T-helper 1 cell treated with Interleukin-12 subunit alpha and Interleukin-12 subunit beta and Interleukin-4 antibody, amounts not matched to agents 30 μg/mL and 1 μg/mL, for 36 hours (primary cell): Measurements from ENCODE around the gene SARS1.
"Not testable (repeated sequence)": the region's sequence is repeated elsewhere in the genome, so short reads cannot be mapped to it uniquely, and the experiment has no call there.

Experiments
- H3K27ac Mint-ChIP-seq: one replicate; pipeline ENCODE4 v1.8.0; 2021; ENCODE audit warnings: mild to moderate bottlenecking, mixed read lengths
- H3K27me3 Mint-ChIP-seq: one replicate; pipeline ENCODE4 v1.8.0; 2021; ENCODE audit warnings: low read depth, mixed read lengths
- H3K36me3 Mint-ChIP-seq: one replicate; pipeline ENCODE4 v1.8.0; 2021; ENCODE audit warnings: low read depth, mixed read lengths
- H3K4me1 Mint-ChIP-seq: one replicate; pipeline ENCODE4 v1.8.0; 2021; ENCODE audit warnings: low read depth, mixed read lengths
- H3K4me3 Mint-ChIP-seq: one replicate; pipeline ENCODE4 v1.8.0; 2021; ENCODE audit warnings: mild to moderate bottlenecking, moderate library complexity, mixed read lengths
- H3K9me3 Mint-ChIP-seq: one replicate; pipeline ENCODE4 v1.8.0; 2021; ENCODE audit warnings: mixed read lengths

Gene SARS1

DNA sequence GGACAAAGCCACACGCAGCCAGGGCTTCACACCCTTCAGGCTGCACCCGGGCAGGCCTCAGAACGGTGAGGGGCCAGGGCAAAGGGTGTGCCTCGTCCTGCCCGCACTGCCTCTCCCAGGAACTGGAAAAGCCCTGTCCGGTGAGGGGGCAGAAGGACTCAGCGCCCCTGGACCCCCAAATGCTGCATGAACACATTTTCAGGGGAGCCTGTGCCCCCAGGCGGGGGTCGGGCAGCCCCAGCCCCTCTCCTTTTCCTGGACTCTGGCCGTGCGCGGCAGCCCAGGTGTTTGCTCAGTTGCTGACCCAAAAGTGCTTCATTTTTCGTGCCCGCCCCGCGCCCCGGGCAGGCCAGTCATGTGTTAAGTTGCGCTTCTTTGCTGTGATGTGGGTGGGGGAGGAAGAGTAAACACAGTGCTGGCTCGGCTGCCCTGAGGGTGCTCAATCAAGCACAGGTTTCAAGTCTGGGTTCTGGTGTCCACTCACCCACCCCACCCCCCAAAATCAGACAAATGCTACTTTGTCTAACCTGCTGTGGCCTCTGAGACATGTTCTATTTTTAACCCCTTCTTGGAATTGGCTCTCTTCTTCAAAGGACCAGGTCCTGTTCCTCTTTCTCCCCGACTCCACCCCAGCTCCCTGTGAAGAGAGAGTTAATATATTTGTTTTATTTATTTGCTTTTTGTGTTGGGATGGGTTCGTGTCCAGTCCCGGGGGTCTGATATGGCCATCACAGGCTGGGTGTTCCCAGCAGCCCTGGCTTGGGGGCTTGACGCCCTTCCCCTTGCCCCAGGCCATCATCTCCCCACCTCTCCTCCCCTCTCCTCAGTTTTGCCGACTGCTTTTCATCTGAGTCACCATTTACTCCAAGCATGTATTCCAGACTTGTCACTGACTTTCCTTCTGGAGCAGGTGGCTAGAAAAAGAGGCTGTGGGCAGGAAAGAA is 61.1 kb downstream of the SARS1 start:
- Mint-ChIP-seq H3K4me1 (peaks cover 4% of the 10 kb centered on the region), H3K27me3 (no peaks in the 10 kb centered on the region), H3K27ac (no peak overlapping the region), H3K36me3 (peaks cover 1% of the 10 kb centered on the region), H3K4me3 (no peak overlapping the region), H3K9me3 (no peaks in the 10 kb centered on the region)

DNA sequence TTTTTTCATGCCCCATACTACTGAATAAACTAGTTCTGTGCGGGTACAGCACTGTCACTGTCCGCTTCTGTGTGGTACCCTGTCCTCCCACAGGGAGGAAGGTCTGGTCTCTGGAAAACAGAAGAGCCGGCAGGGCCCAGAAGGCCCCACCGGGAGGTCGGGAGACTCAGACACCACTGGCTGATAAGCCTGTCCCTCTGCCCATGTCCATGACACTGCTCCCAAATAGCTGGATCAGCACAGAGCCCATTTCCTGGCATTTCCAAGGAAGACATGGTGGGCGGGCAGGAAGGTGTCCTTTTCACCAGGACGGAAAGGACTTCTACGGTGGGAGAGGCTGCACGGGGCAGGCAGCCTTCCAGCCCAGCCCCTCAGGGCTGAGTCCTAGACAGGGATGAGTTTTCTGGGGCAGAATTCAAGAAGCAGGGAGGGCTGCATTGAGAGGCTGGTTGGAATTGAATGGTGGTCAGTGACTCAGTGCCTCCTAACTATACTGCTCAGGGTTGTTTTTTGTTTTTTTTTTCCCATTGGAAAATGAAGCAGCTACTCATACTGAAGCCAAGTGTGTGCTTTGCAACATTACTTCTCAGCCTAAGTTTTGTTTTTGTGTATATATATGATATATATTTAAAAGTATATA is 62.1 kb downstream of the SARS1 start:
- H3K4me3 Mint-ChIP-seq, result no peak overlapping the region

DNA sequence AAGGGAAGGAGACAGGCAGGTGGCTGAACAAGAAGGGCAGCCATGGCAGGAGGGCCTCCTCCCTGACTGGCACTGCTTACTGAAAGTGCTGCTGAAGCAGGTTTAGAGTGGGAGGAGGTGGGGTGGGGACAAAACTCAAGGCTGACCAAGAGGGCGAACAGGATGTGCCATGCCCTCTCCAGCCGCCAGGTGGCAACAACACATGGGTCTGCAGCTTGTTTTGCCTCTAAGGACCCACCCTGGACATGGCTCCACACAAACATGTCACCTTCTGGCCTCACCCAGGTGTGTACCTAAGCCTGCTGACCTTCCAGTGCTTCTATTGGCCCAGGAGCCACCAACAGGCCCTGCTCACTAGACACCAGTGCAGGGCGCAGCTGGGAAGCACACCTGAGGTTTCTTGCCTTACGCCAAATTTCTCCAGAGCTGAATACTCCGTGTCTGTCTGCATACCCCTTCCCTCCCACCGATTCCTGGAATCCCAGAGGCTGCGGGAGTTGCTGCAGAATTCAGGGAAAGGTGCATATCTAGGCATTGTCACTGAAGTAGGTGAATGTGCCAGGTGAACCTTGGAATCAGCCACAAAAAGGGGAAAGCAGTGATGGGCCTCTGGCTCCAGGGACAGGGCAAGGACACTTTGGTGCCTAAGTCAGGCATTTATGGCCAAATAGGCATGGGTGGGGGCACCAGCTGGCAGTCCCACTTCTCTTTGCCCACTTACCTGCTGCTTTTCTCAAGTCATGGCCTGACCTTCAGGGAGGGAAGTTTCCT is 63.9 kb downstream of the SARS1 start:
- Mint-ChIP-seq H3K27ac (peak overlapping the region; percentile 63), H3K27me3 (no peaks in the 10 kb centered on the region), H3K9me3 (no peaks in the 10 kb centered on the region), H3K36me3 (peaks cover 6% of the 10 kb centered on the region), H3K4me3 (no peak overlapping the region), H3K4me1 (peaks cover 15% of the 10 kb centered on the region)

More for the DNA sequence above, 62.1 kb downstream of the SARS1 start:
- H3K36me3 Mint-ChIP-seq, result peaks cover 3% of the 10 kb centered on the region
- H3K9me3 Mint-ChIP-seq, result no peaks in the 10 kb centered on the region
- H3K27me3 Mint-ChIP-seq, result no peaks in the 10 kb centered on the region
- no peak overlapping the region for H3K27ac Mint-ChIP-seq
- peaks cover 4% of the 10 kb centered on the region for H3K4me1 Mint-ChIP-seq

- peaks cover 7% of the 10 kb centered on the region for H3K36me3 Mint-ChIP-seq
- no peak overlapping the region for H3K27ac Mint-ChIP-seq
- no peak overlapping the region for H3K4me3 Mint-ChIP-seq
- peaks cover 23% of the 10 kb centered on the region for H3K4me1 Mint-ChIP-seq
- H3K27me3 Mint-ChIP-seq, result no peaks in the 10 kb centered on the region
- no peaks in the 10 kb centered on the region for H3K9me3 Mint-ChIP-seq
Measured at GRCh38 chr1:109279615-109280278, 66.0 kb downstream of the SARS1 start.

- Mint-ChIP-seq H3K27ac (no peak overlapping the region), H3K4me1 (peaks cover 23% of the 10 kb centered on the region), H3K9me3 (no peaks in the 10 kb centered on the region), H3K27me3 (no peaks in the 10 kb centered on the region), H3K36me3 (peaks cover 7% of the 10 kb centered on the region), H3K4me3 (no peak overlapping the region)
Measured at GRCh38 chr1:109280862-109281261, 67.1 kb downstream of the SARS1 start.

DNA sequence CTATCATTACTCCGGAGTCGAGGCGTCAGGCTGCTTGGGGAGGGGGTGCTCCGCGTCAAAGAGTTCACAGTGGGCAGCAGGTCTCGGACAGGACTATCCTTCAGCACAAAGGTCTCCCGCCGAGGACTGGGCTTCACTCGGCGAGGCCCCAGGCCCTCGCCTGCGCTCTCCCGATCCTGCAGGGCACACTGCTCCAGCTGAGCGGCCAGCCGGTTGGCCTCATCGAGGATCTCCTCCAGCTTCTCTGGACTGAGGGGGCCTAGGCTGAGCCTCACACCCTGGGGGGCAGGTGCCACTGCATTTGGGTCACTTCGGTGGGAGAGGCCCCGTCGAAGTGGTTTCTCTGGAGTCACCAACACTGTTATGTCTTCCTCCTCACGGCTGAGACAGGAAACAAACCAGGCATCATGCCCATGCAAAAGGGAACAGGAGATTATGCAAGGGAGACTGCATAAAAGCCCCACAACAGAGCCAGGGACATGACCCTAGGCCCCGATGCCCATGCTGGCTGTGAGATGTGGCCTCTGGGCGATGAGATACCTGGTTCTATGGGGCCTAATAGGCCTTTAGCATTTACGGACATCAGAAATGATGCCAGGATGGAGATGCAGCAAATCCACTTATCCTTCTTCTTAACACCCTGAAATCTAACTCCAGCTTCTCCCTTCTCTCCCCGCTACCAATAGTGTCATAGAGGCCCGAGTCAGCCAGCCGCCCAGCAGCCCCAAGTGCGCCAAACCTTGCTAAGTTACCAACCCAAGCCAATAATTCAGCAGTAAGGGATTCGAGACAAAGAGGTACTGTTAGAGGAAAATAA is 68.2 kb downstream of the SARS1 start:
- peaks cover 7% of the 10 kb centered on the region for H3K36me3 Mint-ChIP-seq
- H3K4me3 Mint-ChIP-seq, result peak overlapping the region; percentile 100
- H3K9me3 Mint-ChIP-seq, result no peaks in the 10 kb centered on the region
- peaks cover 23% of the 10 kb centered on the region for H3K4me1 Mint-ChIP-seq
- no peaks in the 10 kb centered on the region for H3K27me3 Mint-ChIP-seq
- peak overlapping the region; percentile 18 for H3K27ac Mint-ChIP-seq

DNA sequence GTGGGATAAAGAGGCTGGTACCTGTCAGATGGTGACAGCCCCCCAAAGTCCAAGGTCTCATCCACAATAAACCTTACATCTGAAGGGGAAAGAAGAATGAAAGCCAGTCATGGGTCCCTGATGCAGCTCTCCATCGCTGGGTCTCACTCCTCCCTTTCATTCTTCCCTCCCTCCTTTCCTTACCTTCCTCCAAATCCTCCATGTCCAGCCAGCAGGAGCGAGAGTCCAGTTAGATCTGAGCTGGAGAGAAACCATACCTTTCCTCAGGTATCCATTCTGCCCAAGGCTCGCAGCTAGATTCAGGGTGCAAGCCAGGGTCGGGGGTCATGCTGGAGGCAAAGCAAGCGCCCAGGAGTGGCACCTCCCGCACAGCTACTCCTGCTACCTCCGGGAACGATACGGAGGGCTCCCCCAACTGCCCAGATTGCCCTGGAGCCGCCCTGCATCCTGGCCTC is 68.8 kb downstream of the SARS1 start:
- peak overlapping the region; percentile 18 for H3K27ac Mint-ChIP-seq
- H3K4me1 Mint-ChIP-seq, result peaks cover 19% of the 10 kb centered on the region
- H3K36me3 Mint-ChIP-seq, result peaks cover 7% of the 10 kb centered on the region
- no peaks in the 10 kb centered on the region for H3K27me3 Mint-ChIP-seq
- no peaks in the 10 kb centered on the region for H3K9me3 Mint-ChIP-seq
- peak overlapping the region; percentile 100 for H3K4me3 Mint-ChIP-seq

DNA sequence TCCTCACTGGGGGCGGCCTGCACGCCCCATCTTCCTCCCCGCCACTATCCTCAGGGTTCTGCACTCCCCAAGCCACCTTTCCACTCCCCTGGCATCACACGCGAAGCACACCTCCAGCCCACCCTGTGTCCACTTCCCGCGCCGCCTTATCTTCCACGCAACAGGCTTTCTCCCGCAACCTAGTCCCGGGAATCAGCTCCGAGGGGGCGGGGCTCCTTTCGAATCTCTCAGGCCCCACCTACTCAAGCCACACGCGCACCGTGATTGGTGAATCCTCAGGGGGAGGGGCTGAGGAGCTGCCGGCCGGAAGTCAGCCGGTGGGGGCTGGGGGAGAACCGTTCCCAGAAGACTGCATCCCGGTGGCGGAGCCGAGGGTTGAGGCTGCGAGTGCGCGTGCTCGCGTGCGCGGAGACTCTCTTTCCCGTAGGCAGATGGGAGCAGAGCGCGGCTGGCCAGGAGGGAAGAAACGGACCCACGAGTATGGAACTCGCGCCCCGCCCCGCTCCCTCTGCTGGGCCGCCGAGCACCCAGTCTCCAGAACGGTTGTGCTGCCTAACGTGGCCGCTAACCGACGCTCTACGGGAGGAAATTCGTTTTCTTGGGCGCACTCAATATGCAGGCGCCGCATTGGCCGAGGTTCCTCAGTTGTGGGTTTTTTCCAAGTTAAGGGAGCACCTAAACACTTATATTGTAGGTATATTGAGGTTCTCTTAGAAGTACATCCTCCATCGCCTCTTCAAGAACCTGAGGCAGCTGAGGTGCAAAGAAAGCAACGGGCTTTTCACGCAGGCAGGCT is 69.4 kb downstream of the SARS1 start, which contains the start of gene PSRC1:
PSRC1 (minus strand) TSS at position 194 of the 796 bp plus-strand sequence.
- Mint-ChIP-seq H3K4me3 (peak within 1 kb of the TSS; percentile 100), H3K27ac (peak within 1 kb of the TSS; percentile 89), H3K27me3 (no peaks in the 10 kb centered on the region), H3K4me1 (peaks cover 19% of the 10 kb centered on the region), H3K9me3 (no peaks in the 10 kb centered on the region), H3K36me3 (peaks cover 7% of the 10 kb centered on the region)

- Mint-ChIP-seq H3K27me3 (peaks cover 6% of the 10 kb centered on the region), H3K4me3 (peak overlapping the region; percentile 100), H3K4me1 (peaks cover 19% of the 10 kb centered on the region), H3K27ac (peak overlapping the region; percentile 89), H3K9me3 (no peaks in the 10 kb centered on the region), H3K36me3 (peaks cover 7% of the 10 kb centered on the region)
Measured at GRCh38 chr1:109283748-109284600, 70.3 kb downstream of the SARS1 start.

- not testable (repeated sequence) for H3K36me3 Mint-ChIP-seq, H3K27me3 Mint-ChIP-seq, H3K27ac Mint-ChIP-seq, H3K9me3 Mint-ChIP-seq, H3K4me3 Mint-ChIP-seq
- peaks cover 14% of the 10 kb centered on the region for H3K4me1 Mint-ChIP-seq
Measured at GRCh38 chr1:109286762-109287161, 73.0 kb downstream of the SARS1 start.
